PFSK-1 (cell line): Measurements from ENCODE around the gene OR51M1.

ENCODE experiments used
- FOXP2 ChIP-seq: optimal IDR thresholded peaks from 2 replicates; pipeline ENCODE3; 2011; ENCODE audit warnings: borderline replicate concordance, control low read depth, inconsistent platforms; ENCODE audit not compliant: insufficient read depth; ENCODE audit errors: extremely low read length, extremely low read depth
- POLR2AphosphoS5 ChIP-seq: IDR thresholded peaks from 2 replicates; pipeline ENCODE4 v1.6.1; 2012; ENCODE audit warnings: low read depth, mild to moderate bottlenecking, control low read depth, low read length, moderate library complexity
- SIN3A ChIP-seq: IDR thresholded peaks from 2 replicates; pipeline ENCODE4 v1.6.1; 2012; ENCODE audit warnings: mild to moderate bottlenecking, low read length, moderate library complexity, borderline replicate concordance; ENCODE audit not compliant: insufficient read depth
- TAF1 ChIP-seq: IDR thresholded peaks from 2 replicates; pipeline ENCODE4 v1.6.1; 2012; ENCODE audit warnings: low read length, control low read depth, borderline replicate concordance; ENCODE audit not compliant: insufficient read depth
- TF ChIP-seq, protein P1 (sequence below), 2 experiments: IDR thresholded peaks; 2 replicates each; pipeline versions ENCODE4 v1.6.1 to v1.8.0; 2011 to 2012; ENCODE audit warnings: low read depth in 2 of 2, low read length in 2 of 2, control low read depth in 1 of 2, inconsistent platforms in 1 of 2, mild to moderate bottlenecking in 1 of 2, moderate library complexity in 1 of 2; ENCODE audit not compliant: insufficient read depth in 1 of 2

DNA sequence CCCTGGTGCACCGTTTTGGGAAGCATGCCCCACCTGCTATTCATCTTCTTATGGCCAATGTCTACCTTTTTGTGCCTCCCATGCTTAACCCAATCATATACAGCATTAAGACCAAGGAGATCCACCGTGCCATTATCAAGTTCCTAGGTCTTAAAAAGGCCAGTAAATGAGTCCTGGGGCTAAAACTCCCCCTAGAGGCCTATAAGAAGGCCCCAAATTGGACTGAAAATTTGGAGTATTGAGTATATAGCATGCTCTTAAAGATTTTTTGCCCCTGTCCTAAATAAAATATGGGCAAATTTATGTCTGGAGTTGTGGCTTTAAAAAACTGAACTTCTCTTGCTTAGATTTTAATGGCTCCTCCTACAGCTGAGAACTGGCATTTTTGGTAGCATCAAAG lies 6.6 kb downstream of the OR51M1 start:
- TF ChIP-seq, protein P1, sequence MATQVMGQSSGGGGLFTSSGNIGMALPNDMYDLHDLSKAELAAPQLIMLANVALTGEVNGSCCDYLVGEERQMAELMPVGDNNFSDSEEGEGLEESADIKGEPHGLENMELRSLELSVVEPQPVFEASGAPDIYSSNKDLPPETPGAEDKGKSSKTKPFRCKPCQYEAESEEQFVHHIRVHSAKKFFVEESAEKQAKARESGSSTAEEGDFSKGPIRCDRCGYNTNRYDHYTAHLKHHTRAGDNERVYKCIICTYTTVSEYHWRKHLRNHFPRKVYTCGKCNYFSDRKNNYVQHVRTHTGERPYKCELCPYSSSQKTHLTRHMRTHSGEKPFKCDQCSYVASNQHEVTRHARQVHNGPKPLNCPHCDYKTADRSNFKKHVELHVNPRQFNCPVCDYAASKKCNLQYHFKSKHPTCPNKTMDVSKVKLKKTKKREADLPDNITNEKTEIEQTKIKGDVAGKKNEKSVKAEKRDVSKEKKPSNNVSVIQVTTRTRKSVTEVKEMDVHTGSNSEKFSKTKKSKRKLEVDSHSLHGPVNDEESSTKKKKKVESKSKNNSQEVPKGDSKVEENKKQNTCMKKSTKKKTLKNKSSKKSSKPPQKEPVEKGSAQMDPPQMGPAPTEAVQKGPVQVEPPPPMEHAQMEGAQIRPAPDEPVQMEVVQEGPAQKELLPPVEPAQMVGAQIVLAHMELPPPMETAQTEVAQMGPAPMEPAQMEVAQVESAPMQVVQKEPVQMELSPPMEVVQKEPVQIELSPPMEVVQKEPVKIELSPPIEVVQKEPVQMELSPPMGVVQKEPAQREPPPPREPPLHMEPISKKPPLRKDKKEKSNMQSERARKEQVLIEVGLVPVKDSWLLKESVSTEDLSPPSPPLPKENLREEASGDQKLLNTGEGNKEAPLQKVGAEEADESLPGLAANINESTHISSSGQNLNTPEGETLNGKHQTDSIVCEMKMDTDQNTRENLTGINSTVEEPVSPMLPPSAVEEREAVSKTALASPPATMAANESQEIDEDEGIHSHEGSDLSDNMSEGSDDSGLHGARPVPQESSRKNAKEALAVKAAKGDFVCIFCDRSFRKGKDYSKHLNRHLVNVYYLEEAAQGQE (IDR thresholded peaks at IDR 0.05; ENCODE audit: insufficient read depth in 1 of 2, low read depth in 2 of 2, low read length in 2 of 2) = no peak
- TF ChIP-seq TAF1 = no peak
- no peak for TF ChIP-seq FOXP2
- TF ChIP-seq POLR2AphosphoS5 = no peak
- no peak for TF ChIP-seq SIN3A
